ENCODE measurements around the gene TFF3. TPM values are rescaled to one million over a fixed set of nuclear protein-coding genes. Genes with fewer than 3 reads are reported as not detected.

TFF3 gene, protein sequence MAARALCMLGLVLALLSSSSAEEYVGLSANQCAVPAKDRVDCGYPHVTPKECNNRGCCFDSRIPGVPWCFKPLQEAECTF
- 0.48 TPM for total RNA-seq (ENCODE audit: insufficient read depth, low replicate concordance)

DNA sequence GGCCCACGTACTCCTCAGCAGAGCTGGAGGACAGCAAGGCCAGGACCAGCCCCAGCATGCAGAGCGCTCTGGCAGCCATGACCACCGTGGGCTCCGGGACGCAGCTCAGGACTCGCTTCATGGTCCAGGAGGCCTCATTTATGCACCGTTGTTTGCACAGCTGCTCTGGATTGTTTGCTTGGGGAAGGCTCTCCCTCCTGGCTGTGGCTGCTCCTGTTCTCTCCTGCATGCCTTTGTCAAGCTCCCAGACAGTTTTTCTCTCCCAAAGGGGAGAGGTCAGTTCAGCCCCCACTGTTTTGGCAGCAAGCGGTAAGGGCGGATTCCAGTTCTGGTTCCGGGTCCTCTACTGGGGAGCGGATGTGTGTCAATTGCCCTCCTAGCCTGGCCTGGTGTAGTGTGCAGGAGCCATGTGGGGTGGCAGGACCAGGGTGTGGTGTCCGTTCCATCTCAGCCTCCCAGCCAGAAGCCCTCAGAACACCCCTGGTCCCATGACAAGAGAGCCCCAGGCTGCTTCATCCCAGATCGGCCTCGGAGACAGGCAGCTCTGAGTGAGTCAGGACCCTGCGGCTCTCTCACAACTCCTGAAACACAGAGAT is at the start of gene TFF3:
TFF3 (minus strand) TSS at position 114 of the 596 bp plus-strand sequence; CDS start at position 79, 35 bp downstream.
- DNase-seq (ENCODE audit: low spot score) = peak; percentile 37

DNA sequence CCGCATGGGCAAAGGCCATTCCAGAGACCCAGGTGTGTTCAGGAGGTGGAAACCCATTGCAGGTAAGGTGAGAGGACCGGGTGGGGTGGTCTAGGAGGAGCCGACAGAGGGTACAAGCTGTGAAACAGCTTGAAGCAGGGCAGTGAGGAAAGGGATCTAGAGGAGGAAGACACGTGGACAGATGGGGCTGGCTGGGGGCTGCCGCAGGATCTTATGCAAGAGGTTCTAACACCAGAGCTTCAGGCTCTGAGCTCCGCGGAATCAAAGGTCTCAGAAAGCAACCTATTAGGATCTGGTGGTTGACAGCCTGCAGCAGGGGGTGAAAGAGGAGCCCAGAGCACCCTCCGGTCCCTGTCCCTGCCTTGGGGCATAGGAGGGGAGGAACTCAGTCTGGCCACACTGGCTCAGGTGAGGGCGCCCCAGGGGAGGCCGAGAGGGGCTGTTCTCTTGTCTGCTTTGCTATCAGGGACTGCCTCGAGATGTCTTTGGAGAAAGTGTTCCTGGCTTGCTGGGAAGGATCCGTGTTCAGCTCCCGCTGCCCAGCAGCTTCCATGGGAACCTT is 49.2 kb upstream of the TFF3 start:
- no peak for DNase-seq (ENCODE audit: low spot score)

DNA sequence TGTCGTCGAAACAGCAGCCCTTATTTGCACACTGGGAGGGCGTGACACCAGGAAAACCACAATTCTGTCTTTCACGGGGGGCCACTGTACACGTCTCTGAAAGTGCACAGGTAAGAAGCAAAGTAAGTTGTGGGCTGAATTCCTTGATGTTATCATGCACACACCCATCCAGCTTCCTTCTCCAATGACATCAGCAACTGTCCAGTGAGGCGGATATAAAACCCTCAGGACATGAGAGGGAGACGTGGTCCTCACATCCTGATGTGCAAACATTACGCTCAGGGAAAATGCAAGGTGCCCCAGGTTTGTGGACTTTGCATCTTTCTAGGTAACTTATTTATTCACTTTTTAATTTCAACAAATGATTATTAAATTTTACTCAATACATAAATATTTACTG is 48.1 kb upstream of the TFF3 start:
- no peak for DNase-seq (ENCODE audit: low spot score)

DNA sequence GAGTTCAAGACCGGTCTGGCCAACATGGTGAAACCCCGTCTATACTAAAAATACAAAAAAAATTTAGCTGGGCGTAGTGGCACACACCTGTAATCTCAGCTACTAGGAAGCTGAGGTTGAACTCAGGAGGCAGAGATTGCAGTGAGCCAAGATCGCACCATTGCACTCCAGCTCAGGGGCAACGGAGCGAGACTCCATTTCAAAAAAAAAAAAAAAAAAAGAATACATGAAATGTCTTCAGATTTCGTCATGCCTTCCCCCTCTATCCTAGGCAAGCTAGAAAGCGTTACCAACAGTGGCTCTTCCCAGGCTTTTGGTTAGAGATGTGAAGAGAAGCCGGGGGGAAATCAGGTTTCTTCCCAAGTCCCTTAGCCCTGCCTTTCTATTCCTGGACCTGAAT is 47.5 kb upstream of the TFF3 start:
- DNase-seq (ENCODE audit: low spot score) = no peak

DNA sequence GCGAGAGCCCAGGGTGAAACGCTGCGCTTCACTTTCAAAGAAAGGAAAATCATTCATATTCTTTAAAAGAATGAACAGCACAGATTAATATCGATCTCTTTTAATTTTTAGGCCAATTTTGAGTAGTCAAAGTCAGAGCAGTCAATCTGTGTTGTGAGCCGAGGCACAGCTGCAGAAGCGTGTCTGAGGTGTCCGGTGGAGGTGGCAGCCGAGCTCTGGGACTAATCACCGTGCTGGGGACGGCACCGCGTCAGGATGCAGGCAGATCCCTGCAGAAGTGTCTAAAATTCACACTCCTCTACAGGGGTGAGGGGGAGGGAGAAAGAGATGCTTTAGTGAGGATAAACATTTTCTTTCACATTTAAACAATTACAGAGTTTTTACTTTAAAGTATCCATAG is 47.0 kb upstream of the TFF3 start:
- no peak for DNase-seq (ENCODE audit: low spot score)

DNA sequence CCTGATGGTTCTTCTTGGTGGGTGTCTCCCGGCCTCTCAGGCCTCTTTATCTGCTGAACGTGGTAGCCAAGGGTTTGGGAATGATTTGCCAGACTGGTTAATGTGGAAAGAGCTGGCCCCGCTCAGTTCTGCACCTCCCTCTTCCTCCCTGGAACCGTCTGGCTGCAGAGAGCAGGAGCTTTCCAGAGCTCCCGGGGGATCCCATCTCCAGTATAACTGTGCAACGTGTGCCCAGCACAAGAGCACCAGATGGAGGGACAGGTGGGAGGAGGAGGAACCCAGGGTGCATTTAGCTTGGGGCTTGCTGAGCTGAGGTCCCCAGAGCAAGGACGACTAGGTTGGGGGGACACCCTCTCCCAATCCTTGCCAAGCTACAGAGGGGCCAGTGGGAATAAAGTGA is 46.1 kb upstream of the TFF3 start:
- DNase-seq (ENCODE audit: low spot score) = no peak

DNA sequence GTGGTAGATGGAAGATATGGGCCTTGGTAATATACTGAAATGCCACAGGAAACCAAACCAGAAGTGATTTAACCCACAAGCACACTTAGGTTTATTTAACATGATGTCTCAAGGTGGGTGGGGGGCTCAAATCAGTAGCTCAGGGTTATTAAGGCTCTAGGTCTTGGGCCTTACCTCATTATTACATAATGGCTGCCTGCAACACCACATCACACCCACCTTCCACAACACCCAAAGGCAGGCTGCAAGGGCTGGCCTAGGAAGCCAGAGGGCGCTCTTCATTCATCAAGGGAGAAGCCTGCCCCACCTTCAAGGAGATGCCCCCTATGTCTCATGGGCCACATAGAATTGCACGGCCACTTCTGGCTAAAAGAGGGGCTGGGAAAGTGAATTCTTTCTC is 45.1 kb upstream of the TFF3 start:
- no peak for DNase-seq (ENCODE audit: low spot score)

DNA sequence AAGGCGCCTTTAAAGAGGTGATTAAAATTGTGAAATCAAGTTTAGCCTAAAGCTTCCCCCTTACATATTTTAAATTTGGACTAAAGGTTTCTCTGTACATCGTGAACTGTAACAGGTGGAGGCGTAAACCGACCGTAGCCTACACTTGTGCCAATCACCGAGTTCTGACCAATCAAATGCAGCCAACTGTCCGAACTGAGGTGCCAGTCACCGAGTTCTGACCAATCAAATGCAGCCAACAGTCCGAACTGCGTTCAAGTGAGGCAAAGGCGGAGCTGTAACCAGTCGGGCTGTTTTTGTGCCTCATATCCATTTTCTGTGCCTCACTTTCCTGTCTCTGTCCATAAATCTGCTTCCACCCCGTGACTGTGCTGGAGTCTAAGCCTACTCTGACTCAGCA is 43.7 kb upstream of the TFF3 start:
- DNase-seq (ENCODE audit: low spot score) = no peak

DNA sequence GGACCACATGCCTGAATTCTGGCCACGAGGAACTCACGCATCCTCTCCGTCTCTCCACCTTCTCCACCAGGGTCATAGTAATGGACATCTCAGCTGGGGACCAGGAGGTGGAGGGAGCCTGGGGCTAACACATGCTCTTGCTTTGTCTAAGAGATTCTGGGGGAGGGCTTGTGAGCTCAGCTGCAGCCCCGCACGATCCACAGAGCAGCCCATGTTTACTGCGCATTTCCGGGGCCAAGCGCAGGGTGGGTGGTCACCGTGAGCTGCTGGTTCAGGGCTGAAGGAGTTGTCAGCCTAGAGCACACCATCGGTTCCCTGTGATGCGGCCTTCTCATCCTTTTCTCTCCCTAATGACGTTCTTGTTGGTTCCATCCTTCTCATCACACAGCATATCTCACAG is 43.1 kb upstream of the TFF3 start:
- no peak for DNase-seq (ENCODE audit: low spot score)

DNA sequence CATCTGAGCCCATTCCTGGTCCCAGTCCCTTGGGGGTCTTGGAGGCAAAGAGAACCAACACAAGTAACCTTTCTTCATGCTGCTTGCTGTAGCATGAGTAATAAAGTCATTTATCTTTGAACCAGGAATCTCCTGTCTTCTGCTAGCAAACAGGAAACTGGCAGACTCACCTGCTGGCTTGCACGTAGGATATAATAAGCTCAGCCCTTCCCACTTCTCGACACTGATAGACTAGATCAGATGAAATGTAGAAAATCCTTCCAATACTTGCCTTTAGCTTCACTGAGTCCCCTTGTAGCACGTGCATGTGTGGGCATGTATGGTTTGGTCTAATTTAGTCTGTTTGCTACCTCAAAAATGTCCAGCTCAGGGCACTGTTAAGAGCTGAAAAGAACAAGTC is 42.1 kb upstream of the TFF3 start:
- no peak for DNase-seq (ENCODE audit: low spot score)

DNA sequence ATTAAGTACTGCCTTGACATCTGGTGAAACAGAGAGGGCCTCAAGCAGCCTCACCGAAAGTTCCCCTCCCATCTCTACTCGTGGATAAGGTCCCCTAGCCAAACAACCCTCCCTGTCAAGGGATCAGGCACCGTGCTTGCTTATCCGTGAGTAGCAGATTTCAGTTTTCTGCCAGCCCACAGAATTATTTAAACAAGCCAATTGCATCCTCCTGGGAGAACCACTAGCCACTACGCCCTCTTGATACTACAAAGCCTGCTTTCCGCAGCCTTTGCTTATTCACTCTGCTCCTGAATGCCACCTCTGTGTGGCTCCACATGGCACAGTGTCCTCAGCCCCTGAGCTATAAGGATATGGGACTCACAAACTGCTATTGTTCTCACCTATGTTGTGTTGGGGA is 41.4 kb upstream of the TFF3 start:
- no peak for DNase-seq (ENCODE audit: low spot score)

DNA sequence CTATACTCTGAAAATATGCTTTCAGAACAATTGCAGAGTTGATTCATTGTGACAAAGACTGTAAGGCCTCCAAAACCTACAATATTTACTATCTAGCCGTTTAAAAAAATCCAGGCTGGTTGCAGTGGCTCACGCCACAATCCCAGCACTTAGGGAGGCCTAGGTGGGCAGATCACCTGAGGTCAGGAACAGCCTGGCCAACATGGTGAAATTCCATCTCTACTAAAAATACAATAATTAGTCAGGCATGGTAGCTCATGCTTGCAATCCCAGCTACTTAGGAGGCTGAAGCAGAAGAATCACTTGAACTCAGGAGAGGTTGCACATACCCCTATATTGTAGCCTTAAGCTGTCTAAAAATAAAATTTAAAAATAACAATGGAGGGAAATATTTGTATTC is 40.8 kb upstream of the TFF3 start:
- no peak for DNase-seq (ENCODE audit: low spot score)

DNA sequence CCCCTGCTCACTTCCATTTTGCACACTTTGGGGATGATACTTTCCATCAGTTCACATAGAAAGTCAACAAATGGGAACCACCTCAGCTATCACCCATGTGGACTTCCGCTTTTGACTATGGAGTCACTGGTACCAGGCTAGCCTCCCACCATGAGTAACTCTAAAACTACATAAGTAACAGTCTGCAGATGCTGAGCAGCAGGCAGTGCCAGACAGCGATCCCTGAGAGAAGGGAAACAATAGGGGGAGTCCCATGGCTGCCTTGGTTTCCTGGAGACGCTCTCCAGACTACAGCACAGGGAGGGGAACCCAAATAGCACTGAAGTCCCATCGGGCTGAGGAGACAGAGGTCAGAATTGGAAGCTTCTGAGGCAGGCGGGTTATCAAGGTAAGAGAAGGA is 38.4 kb upstream of the TFF3 start:
- DNase-seq (ENCODE audit: low spot score) = no peak

DNA sequence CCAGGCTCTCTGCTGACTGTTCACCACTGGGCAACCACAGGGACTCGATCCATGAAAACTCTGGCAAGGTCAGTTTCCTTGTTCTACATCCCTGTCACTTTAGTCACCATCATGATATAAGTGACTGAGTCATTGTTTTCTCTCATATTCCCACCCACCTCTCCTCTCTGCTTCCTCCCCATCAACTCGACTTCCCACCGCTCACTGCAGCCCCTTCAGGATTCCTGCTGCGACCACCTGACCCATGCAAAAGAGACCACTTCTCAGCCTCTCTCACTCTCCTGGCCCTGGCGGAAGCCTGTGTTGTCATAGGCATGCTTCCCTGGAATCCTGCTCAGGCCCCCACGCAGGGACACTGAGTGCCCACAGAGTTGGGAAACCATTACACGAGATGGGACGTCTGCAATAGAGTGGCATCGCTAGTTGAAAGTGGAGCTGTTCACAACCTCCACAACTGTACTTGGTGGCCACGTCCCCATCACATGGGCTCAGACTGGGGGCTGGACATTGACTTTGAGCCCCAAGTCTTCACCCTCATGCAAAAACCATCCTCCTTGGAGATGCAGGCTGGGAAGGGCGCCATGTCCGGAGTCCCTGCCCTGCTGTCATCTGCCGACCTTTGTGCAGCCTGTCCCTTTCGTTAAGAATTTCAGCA is 37.4 kb upstream of the TFF3 start:
- no peak for DNase-seq (ENCODE audit: low spot score)

DNA sequence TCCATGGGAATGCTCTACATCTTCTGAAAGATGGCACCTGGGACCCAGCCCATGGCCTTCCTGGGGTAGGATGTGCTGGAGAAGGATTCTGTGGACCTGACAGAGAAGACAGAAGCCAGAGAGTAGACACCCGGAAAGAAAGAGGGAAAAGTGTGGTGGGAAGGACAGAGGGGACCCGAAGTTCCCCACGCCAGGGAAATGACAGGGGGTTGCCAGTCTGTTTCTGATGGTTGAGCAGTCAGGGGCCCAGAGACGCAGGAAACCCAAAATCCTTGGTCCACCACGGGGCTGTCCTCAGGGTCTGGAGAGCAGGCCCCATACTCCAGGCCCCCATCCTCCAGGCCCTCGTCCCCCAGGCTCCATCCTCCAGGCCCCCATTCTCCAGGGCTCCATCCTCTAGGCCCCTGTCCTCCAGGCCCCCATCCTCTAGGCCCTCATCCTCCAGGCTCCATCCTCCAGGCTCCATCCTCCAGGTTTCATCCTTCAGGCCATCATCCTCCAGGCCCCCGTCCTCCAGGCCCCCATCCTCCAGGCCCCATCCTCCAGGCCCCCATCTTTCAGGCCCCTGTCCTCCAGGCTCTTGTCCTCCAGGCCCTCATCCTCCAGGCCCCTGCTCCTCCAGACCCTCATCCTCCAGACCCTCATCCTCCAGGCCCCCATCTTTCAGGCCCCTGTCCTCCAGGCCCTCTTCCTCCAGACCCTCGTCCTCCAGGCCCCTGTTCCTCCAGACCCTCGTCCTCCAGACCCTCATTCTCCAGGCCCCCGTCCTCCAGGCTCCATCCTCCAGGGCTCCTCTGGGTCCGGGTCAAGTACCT is 36.6 kb upstream of the TFF3 start:
- DNase-seq (ENCODE audit: low spot score) = no peak

DNA sequence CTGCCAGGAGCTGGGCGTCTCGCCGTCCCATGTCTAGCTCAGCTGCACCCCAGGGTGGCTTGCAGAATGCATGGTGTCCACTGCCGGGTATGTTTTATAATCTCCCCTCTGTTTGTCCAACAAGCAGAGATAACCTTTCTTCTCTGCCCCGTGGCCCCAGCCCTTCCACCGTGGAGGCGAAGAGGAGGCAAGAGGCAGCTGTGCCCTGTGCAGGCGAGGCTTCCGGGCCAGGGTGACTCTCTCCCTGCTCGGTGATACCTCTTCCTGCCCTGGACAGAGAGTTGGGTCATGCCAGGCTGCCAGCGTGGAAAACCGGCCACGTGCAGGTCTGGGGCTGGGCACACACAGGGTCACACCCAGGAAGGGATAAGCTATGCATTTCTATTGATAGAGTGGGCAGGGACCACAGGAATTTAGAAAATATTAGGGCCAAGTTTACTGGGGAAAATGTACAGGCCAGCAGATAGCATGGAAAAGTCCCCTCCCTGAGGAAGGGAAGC is 35.8 kb upstream of the TFF3 start, which contains the start of gene TFF2:
TFF2 (minus strand) TSS at position 68 of the 500 bp plus-strand sequence; CDS start at position 31, 37 bp downstream.
- no peak for DNase-seq (ENCODE audit: low spot score)

DNA sequence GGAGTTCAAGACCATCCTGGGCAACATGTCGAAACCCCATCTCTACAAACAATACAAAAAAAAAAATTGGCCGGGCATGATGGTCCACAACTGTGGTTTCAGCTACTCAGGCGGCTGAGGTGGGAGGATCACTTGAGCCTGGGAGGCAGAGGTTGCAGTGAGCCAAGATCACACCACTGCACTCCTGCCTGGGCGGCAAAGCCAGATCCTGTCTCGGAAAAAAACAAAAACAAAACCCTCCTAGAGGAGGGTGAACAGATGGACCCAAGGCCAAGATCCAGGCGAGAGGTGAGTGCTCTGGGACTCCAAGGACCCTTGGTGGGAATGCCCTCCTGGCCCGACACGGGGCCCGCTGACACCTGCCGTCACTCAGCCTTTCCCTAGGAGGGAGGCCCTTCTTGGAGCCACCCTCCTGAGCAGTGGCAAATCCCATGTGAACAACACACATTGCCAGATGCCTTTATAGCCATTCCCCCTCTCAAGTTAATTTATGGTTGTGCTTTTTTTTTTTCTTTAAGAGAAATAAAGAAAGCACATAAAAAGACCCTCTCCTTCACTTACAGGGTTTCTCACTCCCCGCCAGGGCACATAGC is 35.2 kb upstream of the TFF3 start:
- no peak for DNase-seq (ENCODE audit: low spot score)

DNA sequence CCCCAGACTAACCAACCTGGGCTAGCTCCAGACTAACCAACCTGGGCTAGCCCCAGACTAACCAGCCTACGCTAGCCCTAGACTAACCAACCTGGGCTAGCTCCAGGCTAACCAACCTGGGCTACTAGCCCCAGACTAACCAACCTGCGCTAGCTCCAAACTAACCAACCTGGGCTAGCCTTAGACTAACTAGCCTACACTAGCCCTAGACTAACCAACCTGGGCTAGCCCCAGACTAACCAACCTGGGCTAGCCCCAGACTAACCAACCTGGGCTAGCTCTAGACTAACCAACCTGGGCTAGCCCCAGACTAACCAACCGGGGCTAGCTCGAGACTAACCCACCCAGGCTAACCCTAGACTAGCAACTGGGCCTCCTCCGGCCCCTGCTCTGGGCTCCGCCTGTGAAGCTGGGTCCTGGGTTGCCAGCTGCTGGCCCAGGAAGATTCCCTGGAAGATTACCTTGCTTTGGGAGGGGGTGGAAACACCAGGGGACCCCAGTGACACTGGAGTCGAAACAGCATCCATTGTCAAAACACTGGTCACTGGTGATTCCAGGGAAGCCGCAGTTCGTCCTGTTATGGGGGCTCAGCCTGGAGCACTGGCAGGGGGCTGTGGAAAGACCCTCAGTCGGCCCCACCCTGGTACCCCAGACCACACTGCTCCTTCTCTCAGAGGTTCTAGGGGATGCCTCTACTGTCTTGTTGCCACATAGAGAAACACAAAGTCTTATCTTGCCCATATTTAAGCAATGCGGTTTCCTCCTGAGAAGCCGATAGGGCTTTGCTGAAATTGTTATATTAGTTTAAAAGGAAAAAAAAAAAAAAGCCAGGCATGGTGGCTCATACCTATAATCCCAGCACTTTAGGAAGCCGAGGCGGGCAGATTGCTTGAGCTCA is 34.5 kb upstream of the TFF3 start:
- no peak for DNase-seq (ENCODE audit: low spot score)

DNA sequence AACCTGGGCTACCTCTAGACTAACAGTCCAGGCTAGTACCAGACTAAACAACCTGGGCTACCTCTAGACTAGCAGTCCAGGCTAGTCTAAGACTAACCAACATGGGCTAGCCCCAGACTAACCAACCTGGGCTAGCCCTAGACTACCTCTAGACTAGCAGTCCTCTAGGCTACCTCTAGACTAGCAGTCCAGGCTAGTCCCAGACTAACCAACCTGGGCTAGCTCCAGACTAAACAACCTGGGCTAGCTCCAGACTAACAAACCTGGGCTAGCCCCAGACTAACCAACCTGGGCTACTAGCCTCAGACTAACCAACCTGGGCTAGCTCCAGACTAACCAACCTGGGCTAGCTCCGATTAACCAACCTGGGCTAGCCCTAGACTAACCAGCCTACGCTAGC is 33.6 kb upstream of the TFF3 start:
- no peak for DNase-seq (ENCODE audit: low spot score)

DNA sequence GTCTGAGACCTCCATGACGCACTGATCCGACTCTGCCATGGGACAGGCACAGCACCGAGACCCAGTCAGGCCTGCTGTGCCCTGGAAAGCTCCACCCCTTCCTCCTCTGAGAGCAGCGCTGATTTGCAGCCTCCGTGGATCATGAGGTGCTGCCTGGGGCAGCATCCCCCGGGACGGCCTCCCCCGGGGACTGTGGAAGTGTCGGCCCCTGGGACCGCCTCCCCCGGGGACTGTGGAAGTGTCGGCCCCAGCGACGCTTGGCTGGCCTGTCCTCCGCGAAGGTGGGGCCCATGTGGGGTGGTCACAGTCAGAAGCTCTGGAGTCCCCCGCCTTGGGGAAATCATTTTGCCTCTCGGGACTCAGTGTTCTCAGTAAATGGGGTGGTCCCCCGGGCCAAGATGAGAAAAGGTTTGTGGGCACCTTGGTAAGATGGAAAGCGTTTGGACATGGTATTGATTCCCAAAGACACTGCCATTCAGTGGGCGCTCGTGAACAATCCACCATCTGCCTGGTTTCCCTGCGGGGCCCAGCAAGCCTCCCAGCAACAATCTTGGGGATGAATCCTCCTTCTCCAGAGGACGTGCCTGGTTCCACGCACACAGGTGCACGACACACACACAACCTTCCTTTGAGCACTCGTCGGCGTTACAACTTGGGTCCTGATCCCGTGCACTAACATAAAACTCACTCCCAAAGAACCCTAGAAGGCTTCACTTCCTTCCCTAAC is 32.6 kb upstream of the TFF3 start:
- DNase-seq (ENCODE audit: low spot score) = no peak
